Skeletal muscle satellite cell (primary cell): Measurements from ENCODE around the gene TADA2B. TPM values are rescaled to one million over a fixed set of nuclear protein-coding genes. Genes with fewer than 3 reads are reported as not detected.

Source experiments
- H3K27me3 ChIP-seq: 2 replicates; pipeline ENCODE4 v1.7.0; 2013; ENCODE audit warnings: low read length; ENCODE audit not compliant: control insufficient read depth, insufficient read depth
- H3K36me3 ChIP-seq: 2 replicates; pipeline ENCODE4 v1.7.0; 2013; ENCODE audit warnings: mild to moderate bottlenecking, control low read depth, low read length; ENCODE audit not compliant: insufficient read depth
- H3K4me1 ChIP-seq: 2 replicates; pipeline ENCODE4 v1.7.0; 2013; ENCODE audit warnings: low read length; ENCODE audit not compliant: control insufficient read depth, insufficient read depth
- H3K4me2 ChIP-seq: 2 replicates; pipeline ENCODE4 v1.7.0; 2013; ENCODE audit warnings: mild to moderate bottlenecking, low read length
- H3K4me3 ChIP-seq: 2 replicates; pipeline ENCODE4 v1.7.0; 2013; ENCODE audit warnings: low read length
- H3K9ac ChIP-seq: 2 replicates; pipeline ENCODE4 v1.7.0; 2013; ENCODE audit warnings: mild to moderate bottlenecking, low read depth, low read length, moderate library complexity
- H3K9me3 ChIP-seq: replicated peaks from 2 replicates; pipeline ENCODE4 v1.7.0; 2013; ENCODE audit warnings: mild to moderate bottlenecking, control low read depth, low read length
- total RNA-seq: library from RNA; depleted of rRNA; stranded (reverse); fragments of >200 nt; gene quantifications from 2 replicates; pipeline ENCODE4 v1.2.3, GENCODE V29; 2012; rRNA removed

Gene TADA2B, protein sequence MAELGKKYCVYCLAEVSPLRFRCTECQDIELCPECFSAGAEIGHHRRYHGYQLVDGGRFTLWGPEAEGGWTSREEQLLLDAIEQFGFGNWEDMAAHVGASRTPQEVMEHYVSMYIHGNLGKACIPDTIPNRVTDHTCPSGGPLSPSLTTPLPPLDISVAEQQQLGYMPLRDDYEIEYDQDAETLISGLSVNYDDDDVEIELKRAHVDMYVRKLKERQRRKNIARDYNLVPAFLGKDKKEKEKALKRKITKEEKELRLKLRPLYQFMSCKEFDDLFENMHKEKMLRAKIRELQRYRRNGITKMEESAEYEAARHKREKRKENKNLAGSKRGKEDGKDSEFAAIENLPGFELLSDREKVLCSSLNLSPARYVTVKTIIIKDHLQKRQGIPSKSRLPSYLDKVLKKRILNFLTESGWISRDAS
- total RNA-seq, result 9.9 and 10.5 TPM in 2 replicates

DNA sequence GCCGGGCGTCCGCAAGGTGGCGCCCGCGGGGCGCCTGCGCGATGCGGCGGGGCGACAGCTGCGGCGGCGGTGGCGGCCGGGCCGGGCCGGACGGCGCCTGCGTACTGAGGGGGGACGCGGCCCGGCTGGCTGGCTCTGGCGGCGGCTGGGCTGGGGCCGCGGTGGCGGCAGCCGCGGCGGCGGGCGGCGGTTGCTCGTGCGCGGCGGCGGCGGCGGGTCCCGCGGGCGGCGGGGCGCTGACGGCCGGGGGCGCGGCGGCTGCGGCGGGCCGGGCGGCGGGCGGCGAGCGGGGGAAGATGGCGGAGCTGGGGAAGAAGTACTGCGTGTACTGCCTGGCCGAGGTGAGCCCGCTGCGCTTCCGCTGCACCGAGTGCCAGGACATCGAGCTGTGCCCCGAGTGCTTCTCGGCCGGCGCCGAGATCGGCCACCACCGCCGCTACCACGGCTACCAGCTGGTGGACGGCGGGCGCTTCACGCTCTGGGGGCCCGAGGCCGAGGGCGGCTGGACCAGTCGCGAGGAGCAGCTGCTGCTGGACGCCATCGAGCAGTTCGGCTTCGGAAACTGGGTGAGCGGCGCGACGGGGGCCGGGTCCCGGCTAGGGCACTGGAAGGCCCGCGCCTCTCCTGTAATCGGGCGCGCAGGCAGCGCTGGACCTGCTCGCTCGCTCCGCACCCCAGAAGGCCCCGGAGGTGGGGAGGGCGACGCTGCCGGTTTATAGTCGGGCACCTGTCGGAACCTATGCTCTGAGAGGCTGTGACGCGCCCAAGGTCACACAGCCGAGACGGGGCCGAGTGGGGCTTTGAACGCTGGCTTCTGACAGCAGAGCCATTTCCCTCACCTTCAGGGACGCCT is at the start of gene TADA2B:
Gene TADA2B, plus strand, starts transcription at position 89 of the 853 bp plus-strand sequence. Its CDS starts 208 bp downstream, at position 297.
- peaks cover 47% of the 10 kb centered on the region for H3K4me1 ChIP-seq

GRCh38 chr4:6996481-6996880 is 46.7 kb upstream of the TADA2B start:
- Histone ChIP-seq H3K9me3 (no peaks in the 10 kb centered on the region), H3K4me3 (no peak overlapping the region), H3K36me3 (peaks cover 54% of the 10 kb centered on the region), H3K4me1 (peaks cover 11% of the 10 kb centered on the region), H3K4me2 (no peak overlapping the region), H3K9ac (no peak overlapping the region), H3K27me3 (no peaks in the 10 kb centered on the region)

More for the DNA sequence above, at the start of gene TADA2B:
- H3K36me3 ChIP-seq, result no peaks in the 10 kb centered on the region
- no peaks in the 10 kb centered on the region for H3K9me3 ChIP-seq
- peak within 1 kb of the TSS; percentile 95 for H3K9ac ChIP-seq
- no peaks in the 10 kb centered on the region for H3K27me3 ChIP-seq
- peak within 1 kb of the TSS; percentile 99 for H3K4me2 ChIP-seq
- peak within 1 kb of the TSS; percentile 99 for H3K4me3 ChIP-seq

DNA sequence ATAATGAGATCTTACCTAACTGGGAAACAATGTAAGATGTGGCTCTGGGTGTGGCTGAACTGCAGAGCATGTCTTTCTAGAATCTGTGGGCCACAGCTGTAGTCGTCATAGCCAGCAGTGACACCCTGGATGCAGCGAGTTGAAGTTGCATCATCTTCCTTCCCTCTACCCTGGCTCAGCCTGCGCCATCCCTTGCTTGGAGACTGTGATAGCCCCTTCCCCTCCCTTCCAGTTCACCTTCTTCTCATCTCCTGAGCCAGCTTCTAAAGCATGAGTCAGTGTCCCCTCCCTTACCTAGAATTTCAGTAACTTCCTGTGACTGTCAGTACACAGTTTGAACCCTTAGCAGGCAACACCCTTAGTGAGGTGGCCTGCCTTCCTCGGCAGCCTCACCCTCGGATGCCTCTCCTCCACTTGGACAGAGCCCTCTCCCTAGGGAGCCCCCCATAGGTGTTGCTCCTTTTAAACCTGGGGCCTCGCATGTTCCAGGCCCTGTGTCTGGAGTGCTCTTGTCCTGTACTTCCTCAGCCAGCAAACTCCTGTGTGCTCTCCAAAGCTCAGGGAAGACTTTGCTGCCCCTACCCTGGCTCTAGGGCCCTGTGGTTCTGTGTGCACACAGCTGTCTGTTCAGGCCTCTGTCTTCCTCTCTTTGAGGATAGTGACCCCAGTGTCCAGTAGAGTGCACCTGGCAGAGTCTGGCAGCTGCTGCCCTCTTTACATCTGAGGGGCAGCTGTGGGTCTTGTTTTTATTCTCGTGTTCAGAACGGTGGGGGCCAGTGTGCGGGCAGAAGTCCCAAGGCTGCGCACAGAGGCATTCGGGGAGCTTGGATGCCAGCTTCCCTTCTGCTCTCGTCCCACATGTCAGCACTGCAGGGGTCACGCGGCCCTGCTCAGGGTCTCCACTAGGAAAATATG is 43.7 kb upstream of the TADA2B start:
- no peak overlapping the region for H3K9ac ChIP-seq
- peaks cover 63% of the 10 kb centered on the region for H3K36me3 ChIP-seq
- no peak overlapping the region for H3K4me3 ChIP-seq
- H3K27me3 ChIP-seq, result no peaks in the 10 kb centered on the region
- no peak overlapping the region for H3K4me2 ChIP-seq
- no peaks in the 10 kb centered on the region for H3K9me3 ChIP-seq
- H3K4me1 ChIP-seq, result no peaks in the 10 kb centered on the region

- H3K36me3 ChIP-seq, result peaks cover 57% of the 10 kb centered on the region
- H3K4me3 ChIP-seq, result no peak overlapping the region
- no peaks in the 10 kb centered on the region for H3K4me1 ChIP-seq
- no peaks in the 10 kb centered on the region for H3K27me3 ChIP-seq
- no peak overlapping the region for H3K9ac ChIP-seq
- no peak overlapping the region for H3K4me2 ChIP-seq
- H3K9me3 ChIP-seq, result no peaks in the 10 kb centered on the region
These were observed 42.6 kb upstream of the TADA2B start for GRCh38 chr4:7000421-7001176.

GRCh38 chr4:7001271-7001670 is 41.9 kb upstream of the TADA2B start:
- H3K36me3 ChIP-seq, result peaks cover 54% of the 10 kb centered on the region
- H3K4me2 ChIP-seq, result no peak overlapping the region

GRCh38 chr4:7002336-7002735 is 40.8 kb upstream of the TADA2B start:
- no peak overlapping the region for H3K4me3 ChIP-seq
- H3K9ac ChIP-seq, result no peak overlapping the region
- H3K9me3 ChIP-seq, result no peaks in the 10 kb centered on the region
- H3K36me3 ChIP-seq, result peaks cover 48% of the 10 kb centered on the region
- no peaks in the 10 kb centered on the region for H3K4me1 ChIP-seq
- H3K27me3 ChIP-seq, result no peaks in the 10 kb centered on the region
- no peak overlapping the region for H3K4me2 ChIP-seq

More at GRCh38 chr4:7001271-7001670, 41.9 kb upstream of the TADA2B start:
- H3K4me1 ChIP-seq, result no peaks in the 10 kb centered on the region
- H3K9me3 ChIP-seq, result no peaks in the 10 kb centered on the region
- no peak overlapping the region for H3K4me3 ChIP-seq
- H3K9ac ChIP-seq, result no peak overlapping the region
- H3K27me3 ChIP-seq, result no peaks in the 10 kb centered on the region

GRCh38 chr4:7003176-7003878 is 39.8 kb upstream of the TADA2B start:
- Histone ChIP-seq H3K4me3 (no peak overlapping the region), H3K9ac (no peak overlapping the region), H3K4me2 (no peak overlapping the region), H3K36me3 (peaks cover 48% of the 10 kb centered on the region), H3K27me3 (no peaks in the 10 kb centered on the region), H3K4me1 (no peaks in the 10 kb centered on the region), H3K9me3 (no peaks in the 10 kb centered on the region)

GRCh38 chr4:7003879-7004240 is 39.3 kb upstream of the TADA2B start:
- peaks cover 45% of the 10 kb centered on the region for H3K36me3 ChIP-seq
- H3K9ac ChIP-seq, result no peak overlapping the region

GRCh38 chr4:7004331-7004730 is 38.8 kb upstream of the TADA2B start:
- Histone ChIP-seq H3K9ac (no peak overlapping the region), H3K36me3 (peaks cover 45% of the 10 kb centered on the region)

More at GRCh38 chr4:7003879-7004240, 39.3 kb upstream of the TADA2B start:
- no peaks in the 10 kb centered on the region for H3K4me1 ChIP-seq
- H3K27me3 ChIP-seq, result no peaks in the 10 kb centered on the region
- H3K4me3 ChIP-seq, result no peak overlapping the region
- H3K4me2 ChIP-seq, result no peak overlapping the region
- H3K9me3 ChIP-seq, result no peaks in the 10 kb centered on the region

GRCh38 chr4:7005571-7005970 is 37.6 kb upstream of the TADA2B start:
- Histone ChIP-seq H3K4me1 (no peaks in the 10 kb centered on the region), H3K36me3 (peaks cover 41% of the 10 kb centered on the region)

More at GRCh38 chr4:7004331-7004730, 38.8 kb upstream of the TADA2B start:
- Histone ChIP-seq H3K4me1 (no peaks in the 10 kb centered on the region), H3K4me2 (no peak overlapping the region), H3K4me3 (no peak overlapping the region), H3K27me3 (no peaks in the 10 kb centered on the region), H3K9me3 (no peaks in the 10 kb centered on the region)

More at GRCh38 chr4:7005571-7005970, 37.6 kb upstream of the TADA2B start:
- H3K4me2 ChIP-seq, result no peak overlapping the region
- no peak overlapping the region for H3K4me3 ChIP-seq
- H3K9ac ChIP-seq, result no peak overlapping the region
- H3K9me3 ChIP-seq, result no peaks in the 10 kb centered on the region
- no peaks in the 10 kb centered on the region for H3K27me3 ChIP-seq
